GM21390 (cell line): ENCODE results near the gene CARF.
"Not testable (repeated sequence)": the region's sequence is repeated elsewhere in the genome, so short reads cannot be mapped to it uniquely, and the experiment has no call there.

Source experiments
- ATAC-seq: cut with Tn5 transposase; IDR thresholded peaks from one replicate; pipeline ENCODE4 v1.9.1; 2021; ENCODE audit not compliant: unreplicated experiment

CARF gene

DNA sequence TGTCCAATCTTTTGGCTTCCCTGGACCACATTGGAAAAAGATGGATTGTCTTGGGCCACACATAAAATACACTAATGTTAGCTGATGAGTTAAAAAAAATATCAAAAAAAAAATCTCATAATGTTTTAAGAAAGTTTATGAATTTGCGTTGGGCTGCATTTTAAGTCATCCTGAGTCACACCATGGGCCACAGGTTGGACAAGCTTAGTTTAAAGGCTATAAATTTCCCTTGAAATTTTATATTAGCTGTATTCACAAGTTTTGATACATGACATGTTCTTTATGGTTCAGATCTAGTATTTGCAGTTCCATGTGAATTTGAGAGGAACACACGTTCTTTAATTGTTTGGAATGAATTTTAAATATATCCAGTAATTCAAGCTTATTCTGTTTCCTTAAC, 21.9 kb downstream of the CARF start:
- ATAC-seq, result no peak

DNA sequence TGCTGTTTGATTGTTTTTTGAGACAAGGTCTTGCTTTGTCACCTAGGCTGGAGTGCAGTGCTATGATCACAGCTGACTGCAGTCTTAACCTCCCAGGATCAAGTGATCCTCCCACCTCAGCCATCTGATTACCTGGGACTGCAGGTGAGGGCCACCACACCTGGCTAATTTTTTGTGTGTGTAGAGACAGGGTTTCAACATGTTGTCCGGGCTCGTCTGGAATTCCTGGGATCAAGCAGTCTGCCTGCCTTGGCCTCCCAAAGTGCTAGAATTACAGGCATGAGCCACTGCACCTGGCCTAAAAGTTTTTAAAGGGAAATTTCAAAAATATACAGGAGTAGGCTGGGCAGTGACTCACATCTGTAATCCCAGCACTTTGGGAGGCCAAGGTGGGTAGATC, 22.4 kb downstream of the CARF start:
- no peak for ATAC-seq

DNA sequence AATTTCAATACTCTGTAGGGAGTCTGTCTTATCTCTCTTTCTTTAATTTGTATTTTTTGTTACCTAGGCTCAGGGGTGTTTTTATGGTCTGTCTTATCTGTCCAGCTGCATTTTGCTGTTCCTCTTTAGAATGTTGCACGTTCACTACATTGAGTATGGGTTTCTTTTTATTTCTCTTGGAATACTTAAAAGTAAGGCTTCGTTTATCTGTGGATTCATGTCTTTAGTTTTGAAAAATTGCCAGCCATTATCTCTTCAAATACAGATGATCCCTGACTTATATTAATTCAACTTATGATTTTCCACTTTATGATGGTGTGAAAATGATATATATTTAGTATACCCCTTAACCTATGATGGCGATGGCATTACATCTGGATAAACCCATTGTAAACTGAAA, 26.9 kb downstream of the CARF start:
- ATAC-seq, result no peak

DNA sequence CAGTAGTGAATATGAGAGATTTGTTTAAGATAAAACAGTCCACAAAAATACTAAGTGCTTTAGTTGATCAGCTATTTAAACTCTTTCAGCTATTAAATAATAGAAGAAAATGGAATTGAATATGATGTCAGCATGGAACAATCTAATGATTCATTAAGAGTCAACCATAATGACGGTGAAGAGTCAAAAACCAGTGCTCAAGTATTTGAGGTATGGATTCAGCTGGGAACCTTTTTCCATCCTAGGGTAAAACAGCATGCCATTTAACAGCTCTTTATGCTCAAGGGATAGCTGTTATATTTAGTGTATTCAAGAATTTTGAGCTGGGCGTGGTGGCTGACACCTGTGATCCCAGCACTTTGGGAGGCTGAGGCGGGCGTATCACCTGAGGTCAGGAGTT, 29.7 kb downstream of the CARF start:
- ATAC-seq, result no peak

DNA sequence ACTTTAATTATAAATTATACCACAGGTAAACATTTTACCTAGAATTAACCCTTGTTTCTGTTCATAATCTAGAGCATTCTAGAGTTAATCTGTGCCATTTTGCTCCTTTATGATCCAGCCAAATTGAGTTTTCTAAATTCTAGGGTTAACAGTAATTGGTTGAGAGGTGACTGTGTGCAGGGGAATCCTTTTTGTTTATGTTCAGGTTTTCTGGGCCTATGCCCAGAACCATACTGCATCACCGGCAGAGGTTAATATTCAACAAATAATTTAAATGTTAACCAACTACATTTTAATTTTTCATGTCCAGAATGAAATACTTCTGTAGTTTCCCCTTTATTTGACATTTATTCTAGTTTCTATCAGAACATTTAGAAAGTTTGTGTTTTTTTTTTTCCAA, 32.3 kb downstream of the CARF start:
- ATAC-seq, result no peak

DNA sequence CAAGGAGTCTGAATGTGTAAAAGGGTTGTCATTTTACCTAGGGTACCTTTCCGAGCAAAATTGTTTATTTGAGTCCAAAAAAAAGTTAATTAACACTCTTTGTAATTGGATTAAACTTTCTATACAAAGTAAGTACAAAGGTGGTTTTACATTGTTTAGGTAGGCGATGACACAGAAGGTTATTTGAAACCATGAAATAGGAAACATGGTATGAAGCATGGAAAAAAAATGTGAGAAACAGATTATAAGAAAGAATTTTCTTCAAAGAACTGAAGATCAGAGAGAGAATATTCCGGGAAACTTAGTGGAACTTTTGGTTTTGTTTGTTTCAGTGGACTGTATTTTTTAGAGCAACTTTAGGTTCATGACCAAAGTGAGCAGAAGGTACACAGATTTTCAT, 32.7 kb downstream of the CARF start:
- ATAC-seq, result no peak

DNA sequence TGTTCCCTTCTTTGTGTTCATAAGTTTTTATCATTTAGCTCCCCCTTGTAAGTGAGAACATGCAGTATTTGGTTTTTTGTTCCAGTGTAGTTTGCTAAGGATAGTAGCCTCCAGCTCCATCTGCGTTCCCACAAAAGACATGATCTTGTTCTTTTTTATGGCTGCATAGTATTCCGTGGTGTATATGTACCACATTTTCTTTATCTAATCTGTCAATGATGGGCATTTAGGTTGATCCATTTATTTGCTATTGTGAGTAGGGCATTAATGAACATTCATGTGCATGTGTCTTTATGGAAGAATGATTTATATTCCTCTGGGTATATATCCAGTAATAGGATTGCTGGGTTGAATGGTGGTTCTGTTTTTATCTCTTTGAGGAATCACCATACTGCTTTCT, 33.4 kb downstream of the CARF start:
- no peak for ATAC-seq

DNA sequence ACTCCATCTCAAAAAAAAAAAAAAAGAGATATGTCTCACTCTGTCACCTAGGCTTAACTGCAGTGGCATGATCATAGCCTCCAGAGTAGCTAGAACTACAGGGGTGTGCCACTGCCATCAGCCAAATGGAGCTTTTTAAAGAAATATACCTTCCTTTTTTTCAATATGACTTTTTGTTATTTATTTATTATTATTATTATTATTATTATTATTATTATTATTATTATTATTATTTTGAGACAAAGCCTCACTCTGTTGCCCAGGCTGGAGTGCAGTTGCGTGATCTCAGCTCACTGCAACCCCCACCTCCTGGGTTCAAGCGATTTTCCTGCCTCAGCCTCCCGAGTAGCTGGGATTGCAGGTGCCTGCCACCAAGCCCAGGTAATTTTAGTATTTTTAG, 37.3 kb downstream of the CARF start:
- ATAC-seq, result not testable (repeated sequence)

DNA sequence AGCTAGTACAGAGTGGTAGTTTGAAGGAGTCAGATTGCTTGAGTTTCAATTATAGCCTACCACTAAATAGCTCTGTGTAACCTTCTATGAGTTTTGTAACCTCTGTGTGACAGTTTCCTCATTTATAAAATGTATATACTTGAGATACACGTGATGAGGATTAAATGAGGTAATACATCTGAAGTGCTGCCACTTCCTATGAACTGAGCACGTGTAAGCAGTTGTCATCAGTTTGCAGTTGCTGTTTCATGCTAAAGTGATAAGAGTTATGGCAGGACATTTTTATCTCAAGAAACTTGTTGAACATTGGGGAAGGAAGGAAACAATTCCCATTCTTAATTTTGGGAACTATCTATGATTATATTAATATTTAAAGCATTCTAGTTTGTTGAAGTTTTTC, 38.5 kb downstream of the CARF start:
- no peak for ATAC-seq

DNA sequence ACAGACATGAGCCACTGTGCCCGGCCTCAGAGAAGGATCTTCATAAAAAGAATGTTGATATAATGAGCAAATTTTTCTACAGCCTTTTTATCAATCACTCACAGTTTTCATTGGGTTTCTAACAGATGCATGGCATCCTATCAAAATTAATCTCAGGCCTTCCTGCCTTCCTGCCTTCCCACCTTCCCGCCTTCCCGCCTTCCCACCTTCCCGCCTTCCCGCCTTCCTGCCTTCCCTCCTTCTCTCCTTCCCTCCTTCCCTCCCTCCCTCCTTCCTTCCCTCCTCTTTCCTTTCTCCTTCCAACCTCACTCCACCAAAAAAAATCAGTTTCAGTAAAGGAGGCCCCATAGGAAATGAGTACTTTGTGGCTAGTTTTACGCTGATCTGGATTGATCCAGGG, 48.4 kb downstream of the CARF start:
- no peak for ATAC-seq

DNA sequence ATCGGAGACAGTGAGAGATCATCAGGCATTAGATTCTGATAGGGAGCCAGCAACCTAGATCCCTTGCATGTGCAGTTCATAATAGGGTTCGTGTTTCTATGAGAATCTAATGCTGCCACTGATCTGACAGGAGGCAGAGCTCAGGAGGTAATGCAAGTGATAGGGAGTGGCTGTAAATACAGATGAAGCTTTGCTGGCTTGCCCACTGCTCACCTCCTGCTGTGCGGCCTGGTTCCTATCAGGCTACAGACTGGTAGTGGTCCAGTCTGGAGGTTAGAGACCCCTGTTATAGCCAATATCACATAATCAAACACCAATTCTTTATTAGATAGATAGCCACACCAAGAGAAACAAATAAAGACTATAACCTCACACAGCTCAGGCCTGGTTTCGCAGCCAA, 51.6 kb downstream of the CARF start:
- no peak for ATAC-seq

DNA sequence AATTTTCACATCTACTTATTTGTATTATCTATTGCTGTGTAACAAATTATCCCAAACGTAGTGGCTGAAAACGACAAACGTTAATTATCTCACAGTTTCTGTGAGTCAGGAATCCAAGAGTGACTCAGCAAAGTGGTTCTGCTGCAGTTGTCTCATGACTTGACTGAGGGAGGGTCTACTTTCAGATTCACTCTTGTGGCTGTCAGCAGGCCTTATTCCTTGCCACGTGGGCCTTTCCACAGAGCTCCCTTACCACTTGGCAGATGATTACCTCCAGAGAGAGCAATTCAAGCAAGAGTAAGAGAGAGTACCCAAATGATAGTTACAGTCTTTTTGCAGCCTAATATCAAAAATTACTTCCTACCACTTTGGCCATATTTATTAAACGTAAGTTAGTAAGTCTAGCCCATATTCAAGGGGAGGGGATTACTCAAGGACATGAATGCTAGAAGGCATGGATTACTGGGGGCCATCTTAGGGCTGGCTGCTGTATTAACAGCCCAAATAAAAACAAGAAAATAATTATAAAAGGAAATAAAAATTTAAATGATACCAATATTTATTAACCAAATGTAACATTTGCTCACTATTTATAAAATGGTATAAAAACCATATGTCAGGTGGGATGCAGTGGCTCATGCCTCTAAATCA, 53.9 kb downstream of the CARF start:
- peak; percentile 74 for ATAC-seq

DNA sequence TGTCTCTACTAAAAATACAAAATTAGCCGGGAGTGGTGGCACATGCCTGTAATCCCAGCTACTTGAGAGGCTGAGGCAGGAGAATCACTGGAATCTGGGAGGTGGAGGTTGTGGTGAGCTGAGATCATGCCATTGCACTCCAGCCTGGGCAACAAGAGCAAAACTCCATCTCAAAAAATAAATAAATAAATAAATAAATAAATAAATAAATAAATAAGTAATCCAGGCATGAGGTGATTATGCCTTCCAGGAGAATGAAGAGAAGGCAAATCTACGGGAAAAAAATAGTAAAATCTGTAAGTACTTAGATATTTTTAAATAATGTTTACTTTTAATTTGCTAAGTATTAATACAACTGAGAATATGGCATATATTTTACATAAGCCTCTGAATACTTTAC, 57.3 kb downstream of the CARF start:
- not testable (repeated sequence) for ATAC-seq

DNA sequence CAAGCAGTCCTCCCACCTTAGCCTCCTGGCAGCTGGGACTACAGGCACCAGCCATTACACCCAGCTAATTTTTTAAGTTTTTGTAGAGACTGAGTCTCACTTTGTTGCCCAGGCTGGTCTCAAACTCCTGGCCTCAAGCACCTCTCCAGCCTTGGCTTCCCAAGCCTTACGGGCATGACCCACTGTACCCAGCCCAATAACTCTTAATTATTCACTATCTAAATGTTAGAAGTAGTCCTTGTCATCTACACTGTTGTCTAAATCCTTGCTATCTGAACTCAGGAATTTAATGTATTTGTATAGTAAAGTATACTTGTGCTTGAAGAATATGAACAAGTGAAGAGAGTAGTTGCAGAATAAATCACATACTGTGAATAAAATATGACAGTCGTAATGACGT, 64.7 kb downstream of the CARF start:
- ATAC-seq, result no peak

DNA sequence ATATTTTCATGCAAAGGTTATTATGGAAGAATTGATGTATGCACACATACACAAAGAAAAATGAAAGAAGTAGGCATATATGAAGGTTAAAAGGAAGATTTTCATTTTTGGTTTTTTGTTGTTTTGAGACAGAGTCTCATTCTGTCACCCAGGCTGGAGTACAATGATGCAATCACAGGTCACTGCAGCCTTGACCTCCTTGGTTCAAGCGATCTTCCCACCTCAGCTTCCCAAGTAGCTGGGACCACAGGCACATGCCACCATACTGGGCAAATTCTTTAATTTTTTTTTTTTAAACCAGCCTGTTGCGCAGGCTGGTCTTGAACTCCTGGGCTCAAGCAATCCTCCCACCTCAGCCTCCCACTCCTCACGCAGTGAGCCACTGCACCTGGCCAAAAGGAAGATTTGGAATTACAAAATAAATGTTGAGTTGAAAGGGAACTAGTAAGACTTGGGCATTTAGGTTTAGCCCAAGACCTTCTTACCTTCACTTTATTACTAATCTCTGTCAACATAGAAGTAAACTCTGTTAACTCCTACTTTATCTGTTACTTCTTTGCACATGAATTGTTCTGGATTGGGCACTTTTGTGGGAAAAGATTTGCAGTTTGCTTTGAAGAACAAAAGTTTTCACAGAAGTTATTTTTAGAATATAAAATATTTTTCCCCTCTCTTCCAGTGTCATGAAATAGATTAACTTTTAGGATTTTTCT, 70.9 kb downstream of the CARF start:
- no peak for ATAC-seq

DNA sequence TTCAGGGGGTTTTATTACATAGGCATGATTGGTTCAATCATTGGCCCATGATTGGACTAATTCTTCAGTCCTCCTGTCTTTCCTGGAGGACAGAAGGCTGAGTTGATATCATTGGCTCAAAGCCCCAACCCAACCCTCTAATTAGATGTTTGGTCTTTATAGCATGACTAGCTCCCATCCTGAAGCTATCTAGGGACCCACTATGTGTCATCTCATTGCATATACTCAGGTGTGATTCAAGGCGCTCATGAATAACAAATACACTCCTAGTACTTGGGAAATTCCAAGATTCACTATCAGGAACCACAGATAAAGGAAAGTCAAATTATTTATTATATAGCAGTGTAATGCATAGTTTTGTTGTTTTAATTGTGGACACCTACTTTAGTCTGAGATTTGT, 77.7 kb downstream of the CARF start:
- ATAC-seq, result no peak

DNA sequence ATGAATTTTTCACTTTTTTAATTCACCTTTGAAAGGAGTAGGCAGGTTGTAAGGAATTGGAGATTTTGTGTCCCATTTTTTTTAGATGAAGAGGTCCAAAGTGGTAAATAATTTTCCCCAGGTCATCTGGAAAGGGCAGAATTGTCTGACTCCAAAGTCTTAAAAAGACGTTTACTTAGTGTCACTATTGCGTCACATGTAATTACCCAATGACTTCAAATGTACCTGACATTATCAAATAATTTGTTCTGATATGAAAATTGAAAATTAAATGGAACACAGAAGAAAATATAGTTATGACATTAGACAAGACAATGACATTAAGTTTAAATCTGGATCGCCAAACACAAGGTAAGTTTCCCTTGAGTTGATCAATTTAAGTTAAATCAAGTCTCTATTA, 78.4 kb downstream of the CARF start:
- no peak for ATAC-seq

DNA sequence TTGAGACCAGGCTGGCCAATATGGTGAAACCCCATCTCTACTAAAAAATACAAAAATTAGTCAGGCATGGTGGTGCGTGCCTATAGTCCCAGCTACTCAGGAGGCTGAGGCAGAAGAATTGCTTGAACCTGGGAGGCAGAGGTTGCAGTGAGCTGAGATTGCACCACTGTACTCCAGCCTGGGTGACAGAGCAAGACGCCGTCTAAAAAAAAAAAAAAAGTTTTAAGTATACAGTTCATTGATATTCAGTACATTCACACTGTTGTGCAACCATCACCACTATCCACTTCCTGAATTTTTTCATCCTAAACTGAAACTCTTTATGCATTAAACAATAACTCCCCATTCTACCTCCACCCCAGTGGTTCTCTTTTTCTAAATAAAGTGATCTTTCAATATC, 85.0 kb downstream of the CARF start:
- ATAC-seq, result not testable (repeated sequence)

DNA sequence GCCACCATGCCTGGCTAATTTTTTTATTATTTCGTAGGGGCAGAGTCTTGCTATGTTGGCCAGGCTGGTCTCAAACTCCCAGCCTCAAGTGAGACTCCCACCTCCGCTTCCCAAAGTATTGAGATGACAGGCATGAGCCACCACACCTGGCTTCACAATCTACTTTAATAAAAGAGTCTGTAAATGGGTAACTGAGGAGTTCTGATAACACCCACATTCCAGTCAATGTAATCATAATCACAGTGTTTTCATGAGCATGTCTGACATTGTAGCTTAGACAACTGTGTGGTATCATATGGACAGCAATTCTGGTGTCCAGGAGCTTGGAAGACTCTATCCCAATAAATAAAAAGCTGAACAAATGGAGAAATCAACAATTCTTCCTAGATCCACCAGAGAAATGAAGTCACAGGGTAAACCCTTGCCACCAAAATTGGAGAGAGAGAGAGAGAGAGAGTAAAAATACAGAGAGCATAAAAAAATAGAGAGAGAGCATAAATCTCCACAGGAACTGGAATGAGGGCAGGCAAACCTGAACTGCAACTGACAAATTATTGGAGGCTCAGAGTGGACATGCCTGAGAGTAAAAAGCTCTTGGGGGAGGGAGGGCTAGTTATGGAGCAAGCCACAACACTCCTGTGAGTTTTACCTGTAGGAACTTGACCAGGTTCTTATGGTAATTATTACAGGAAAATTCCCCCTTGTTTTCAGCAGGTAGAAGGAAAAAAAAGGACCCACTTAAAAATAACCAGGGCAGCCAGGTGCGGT, 90.2 kb downstream of the CARF start:
- ATAC-seq, result no peak

DNA sequence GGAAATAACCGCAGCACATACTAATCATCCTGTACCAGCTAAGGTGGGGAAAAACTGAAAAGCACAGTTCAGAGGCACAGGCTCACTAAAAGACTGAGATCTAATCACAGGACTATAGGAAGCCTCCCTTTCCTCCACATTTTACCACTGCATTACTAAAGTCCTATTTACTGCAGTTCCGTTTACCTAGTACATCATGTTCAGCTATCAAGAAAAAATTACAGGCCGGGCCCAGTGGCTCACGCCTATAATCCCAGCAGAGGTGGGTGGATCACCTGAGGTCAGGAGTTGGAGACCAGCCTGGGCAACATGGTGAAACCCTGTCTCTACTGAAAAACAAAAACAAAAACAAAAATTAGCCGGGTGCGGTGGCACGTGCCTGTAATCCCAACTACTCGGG, 91.6 kb downstream of the CARF start:
- no peak for ATAC-seq

DNA sequence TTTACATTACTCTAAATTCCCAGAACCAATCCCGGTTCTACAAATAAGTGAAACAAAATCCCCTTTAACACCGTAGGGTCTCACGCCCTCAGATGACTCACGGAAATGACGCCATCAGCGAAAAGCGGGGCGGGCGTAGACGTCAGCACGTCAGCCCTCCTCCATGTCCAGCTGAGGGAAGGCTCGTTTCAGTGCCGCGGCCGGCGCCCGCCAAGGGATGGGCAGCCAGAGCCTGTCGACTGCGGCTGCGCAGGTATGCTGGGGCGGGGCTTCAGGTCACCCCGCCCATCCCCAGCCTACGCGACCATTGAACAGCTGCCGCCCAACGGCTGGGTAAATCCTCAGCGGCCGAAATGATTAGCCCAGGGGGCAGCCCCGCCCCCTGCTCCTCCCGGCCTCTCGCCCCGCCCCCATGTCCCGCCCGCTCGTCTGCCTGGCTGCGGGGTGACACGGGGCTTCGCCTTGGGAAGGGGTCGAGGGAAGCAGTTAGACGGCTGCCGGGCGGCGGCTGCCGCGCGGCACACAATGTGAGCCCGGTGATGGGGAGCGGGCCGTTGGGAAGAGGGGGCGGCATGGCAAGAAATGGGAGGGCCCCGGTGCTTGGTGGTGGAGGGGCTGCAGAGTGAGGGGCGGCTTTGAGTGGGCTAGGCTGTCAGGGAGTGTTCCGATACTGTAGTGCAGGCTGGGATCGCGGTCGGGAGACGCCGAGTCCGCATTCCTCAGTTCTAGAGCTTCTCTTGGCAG, 102.6 kb downstream of the CARF start, which contains the start of gene NBEAL1:
Gene NBEAL1 (plus strand): TSS at position 420 of the 744 bp plus-strand sequence. CDS start 1,510 bp downstream, outside the sequence.
- ATAC-seq, result peak; percentile 96
